NCI-H748 (cell line): ENCODE results near the gene ESCO1.
"Not testable (repeated sequence)": the region's sequence is repeated elsewhere in the genome, so short reads cannot be mapped to it uniquely, and the experiment has no call there.

Experiments
- DNase-seq: peaks from one replicate; lab custom pipeline; 2025; ENCODE audit not compliant: unreplicated experiment; lab: John Stamatoyannopoulos, UW

Gene ESCO1, protein sequence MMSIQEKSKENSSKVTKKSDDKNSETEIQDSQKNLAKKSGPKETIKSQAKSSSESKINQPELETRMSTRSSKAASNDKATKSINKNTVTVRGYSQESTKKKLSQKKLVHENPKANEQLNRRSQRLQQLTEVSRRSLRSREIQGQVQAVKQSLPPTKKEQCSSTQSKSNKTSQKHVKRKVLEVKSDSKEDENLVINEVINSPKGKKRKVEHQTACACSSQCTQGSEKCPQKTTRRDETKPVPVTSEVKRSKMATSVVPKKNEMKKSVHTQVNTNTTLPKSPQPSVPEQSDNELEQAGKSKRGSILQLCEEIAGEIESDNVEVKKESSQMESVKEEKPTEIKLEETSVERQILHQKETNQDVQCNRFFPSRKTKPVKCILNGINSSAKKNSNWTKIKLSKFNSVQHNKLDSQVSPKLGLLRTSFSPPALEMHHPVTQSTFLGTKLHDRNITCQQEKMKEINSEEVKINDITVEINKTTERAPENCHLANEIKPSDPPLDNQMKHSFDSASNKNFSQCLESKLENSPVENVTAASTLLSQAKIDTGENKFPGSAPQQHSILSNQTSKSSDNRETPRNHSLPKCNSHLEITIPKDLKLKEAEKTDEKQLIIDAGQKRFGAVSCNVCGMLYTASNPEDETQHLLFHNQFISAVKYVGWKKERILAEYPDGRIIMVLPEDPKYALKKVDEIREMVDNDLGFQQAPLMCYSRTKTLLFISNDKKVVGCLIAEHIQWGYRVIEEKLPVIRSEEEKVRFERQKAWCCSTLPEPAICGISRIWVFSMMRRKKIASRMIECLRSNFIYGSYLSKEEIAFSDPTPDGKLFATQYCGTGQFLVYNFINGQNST

DNA sequence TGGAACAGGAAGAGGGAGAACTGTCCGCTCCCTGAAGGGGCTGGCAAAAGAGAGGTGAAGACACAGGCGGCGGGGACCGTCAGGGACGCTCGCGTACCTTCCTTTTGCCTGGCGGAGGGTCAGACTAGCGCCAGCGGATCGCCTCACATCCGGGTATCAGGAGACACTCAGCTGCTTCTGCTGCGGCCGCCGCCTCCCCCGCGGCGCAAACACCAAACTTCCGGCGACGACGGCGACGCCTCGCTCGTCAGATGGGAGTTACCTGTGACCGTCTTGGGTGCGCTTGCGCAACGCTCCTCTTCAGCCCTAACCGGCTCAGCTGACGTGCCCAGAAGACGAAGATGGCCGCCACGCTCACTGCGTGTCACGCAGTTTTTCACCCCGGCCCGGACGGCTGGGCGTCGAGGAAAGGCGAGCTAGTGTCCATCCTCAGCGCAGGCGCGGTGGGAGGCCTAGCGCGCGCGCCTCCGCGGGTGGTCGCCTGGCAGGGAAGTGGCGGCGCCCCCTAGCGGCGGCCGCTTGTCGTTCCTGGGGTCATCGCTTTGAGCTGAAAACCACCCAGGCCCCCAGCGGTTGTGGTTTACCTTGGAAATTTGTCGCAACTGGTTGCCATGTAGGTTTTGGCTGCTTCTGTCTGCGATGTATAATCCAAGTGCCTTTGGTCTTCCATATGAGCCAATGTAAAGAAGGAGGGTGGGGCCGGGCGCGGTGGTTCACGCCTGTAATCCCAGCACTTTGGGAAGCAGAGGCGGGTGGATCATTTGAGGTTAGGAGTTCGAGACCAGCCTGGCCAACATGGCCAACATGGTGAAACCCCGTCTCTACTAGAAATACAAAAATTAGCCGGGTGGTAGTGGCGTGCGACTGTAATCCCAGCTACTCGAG is at the start of gene ESCO1:
ESCO1 (minus strand) TSS at position 179 of the 885 bp plus-strand sequence. CDS start 25,861 bp downstream, outside the sequence.
- DNase-seq = peak; percentile 99

DNA sequence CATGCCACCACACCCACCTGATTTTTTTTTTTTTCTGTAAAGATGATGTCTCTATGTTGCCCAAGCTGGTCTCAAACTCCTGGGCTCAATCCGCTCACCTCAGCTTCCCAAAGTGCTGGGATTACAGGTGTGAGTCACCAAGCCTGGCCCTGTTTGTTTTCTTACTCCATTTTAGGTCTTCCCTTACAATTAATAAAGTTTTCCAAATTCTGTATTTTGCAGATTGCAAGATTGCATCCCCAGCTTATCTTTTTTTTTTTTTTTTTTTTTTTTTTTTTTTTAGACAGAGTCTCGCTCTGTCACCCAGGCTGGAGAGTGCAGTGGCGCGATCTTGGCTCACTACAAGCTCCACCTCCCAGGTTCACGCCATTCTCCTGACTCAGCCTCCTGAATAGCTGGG is 39.9 kb upstream of the ESCO1 start:
- DNase-seq = not testable (repeated sequence)

DNA sequence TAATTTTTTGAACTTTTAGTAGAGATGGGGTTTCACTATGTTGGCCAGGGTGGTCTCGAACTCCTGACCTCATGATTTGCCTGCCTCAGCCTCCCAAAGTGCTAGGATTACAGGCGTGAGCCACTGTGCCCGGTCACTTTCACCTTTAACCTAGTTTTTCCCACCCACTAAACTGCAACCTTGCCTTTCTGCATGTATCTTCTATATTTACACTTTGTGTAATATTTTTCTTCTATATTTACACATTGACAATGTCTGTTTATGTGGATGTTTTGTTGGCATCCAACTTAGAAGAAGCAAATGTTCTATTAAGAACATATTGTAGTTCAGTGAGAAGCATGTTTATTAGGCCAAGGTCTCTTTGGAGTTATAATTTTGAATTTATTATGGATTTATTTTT is 38.3 kb upstream of the ESCO1 start:
- no peak for DNase-seq

DNA sequence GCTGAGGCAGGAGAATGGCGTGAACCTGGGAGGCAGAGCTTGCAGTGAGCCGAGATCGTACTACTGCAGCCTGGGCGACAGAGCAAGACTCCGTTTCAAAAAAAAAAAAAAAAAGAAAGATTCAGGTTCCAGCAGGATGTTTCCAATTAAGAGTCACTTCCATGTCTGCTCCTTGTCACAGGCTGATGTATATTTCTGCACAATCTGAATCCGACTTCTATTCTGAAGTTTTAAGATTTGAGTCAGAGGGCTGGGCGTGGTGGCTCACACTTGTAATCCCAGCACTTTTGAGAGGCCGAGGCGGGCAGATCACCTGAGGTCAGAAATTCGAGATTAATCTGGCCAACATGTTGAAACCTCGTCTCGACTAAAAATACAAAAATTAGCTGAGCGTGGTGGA is 36.3 kb upstream of the ESCO1 start:
- no peak for DNase-seq

DNA sequence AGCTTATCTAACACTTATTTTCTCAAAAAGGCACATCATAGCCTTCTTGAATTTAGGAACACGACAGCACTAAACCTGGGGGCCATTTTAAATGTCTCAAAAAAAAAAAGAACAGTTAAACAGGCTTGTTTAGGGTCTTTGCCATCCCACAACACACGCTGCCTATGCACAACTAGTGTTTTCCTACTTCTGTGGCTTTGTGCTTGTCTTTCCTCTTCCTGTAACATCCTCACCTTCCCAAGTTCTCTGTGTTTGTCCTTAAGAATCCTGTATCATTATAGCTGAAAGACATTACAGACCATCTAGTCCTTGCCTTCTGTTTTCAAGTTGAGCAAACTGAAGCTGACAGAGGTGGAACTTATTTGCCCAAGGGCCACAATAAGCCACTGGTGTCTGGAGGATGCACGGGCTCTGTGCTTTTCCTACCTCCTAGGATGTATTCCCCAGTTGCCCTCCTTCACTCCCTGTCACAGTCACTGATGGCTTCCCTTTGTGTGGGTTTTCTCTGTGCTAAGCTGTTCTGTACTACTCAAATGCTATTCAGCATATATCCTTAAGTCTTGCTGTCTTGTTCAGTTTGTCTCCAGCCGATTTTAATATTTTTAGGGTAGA is 34.2 kb upstream of the ESCO1 start:
- DNase-seq = no peak

DNA sequence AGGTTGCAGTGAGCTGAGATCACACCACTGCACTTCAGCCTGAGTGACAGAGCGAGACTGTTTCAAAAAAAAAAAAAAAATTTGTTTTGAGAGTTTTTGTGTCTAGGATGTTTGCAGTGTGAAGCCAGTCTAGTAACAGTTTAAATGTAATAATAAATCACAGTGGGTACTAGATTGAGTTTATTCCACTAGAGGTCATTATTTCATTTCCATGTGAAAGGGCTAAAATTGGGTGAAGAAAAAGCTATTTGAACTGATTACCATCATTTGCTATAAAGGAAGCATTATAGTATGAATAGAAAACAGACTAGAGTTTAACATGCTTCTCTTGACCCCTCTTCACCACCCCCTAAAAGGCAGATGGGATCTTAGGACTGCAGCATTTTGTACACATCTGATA is 31.9 kb upstream of the ESCO1 start:
- no peak for DNase-seq

DNA sequence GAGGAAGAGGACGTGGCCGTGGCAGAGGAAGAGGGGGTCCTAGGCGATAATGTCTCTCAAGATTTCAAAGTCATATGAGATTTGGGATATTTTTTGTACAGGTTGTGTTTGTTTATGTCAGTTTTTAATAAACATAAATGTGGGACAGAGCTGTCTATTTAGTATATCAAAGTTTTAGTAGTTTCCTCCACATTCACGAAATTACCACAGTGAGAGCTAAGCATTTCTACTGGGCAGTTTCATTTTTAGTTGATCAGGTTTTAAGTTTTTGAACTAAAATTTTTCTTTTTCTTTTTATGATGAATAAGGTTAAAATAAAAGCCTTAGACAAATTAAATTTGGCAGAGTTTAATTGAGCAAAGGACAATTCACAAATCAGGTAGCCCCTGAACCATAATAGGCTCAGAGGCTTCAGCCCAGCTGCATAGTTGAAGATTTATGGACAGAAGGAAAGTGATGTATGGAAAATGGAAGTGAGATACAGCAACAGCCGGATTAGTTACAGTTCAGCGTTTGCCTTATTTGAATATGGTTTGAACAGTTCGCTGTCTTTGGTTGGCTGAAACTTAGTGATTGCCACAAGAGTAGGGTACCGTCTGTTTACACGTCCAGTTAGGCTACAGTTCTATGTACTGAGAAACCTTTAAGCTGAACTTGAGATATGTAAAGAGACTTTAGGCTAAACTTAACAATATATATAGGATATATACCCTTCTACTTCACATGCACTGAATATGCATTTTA is 28.8 kb upstream of the ESCO1 start:
- no peak for DNase-seq

DNA sequence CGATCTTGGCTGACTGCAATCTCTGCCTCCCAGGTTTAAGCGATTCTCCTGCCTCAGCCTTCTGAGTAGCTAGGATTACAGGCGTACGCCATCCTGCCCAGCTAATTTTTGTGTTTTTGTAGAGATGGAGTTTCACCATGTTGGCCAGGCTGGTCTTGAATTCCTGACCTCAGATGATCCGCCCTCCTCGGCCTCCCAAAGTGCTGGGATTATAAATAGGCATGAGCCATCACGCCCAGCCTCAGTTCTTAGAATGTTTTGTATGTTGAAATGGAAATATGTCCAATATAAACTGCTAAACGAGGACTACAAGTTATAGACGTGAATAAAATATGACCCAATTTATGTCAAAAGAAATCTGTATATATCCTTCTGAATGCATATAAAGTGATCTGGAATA is 21.1 kb upstream of the ESCO1 start:
- DNase-seq = not testable (repeated sequence)

DNA sequence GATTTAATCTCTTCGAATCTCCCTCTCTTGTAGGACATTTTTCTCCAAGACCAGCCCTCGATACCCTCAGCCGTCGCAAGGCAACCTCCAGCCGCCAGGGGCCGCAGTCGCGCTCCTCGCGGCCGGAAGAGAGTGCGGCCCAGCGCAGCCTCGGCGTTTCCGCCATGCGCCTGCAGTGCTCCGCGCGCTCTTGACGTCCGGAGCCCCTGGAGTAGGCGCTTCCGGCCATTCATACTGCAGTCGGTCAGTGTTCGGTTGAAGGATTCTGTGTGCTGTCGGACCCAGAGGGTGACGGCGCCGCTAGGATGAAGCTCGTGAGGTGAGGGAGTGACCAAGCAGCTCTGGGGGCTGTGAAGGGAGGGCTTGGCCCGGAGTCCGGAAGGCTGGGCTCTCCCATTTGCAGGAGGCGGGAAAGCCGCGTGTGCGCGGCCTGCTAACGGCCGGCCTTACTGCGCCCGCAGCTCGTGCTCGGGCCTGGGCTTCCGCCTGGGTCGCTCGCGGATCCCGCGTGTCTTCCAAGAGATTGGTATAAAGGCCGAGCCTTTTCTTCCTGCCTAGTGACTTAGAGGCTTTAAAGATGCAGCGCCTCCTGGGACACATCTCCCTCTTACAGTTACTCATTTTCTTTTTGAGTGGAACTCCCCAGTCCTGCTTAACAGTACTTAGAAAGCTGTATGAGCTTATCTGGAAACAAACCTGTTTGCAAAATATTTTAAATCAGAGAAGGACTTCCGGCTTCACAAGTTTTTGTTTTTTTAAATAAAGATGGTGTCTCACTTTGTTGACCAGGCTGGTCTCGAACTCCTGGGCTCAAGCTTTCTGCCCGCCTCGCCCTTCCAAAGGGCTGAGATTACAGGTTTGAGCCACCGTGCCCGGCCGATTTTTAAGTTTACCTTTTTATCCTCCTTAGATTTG is 11.9 kb upstream of the ESCO1 start, which contains the start of gene SNRPD1:
SNRPD1 (plus strand) TSS at position 190 of the 915 bp plus-strand sequence; CDS start at position 306, 116 bp downstream.
- peak; percentile 96 for DNase-seq

DNA sequence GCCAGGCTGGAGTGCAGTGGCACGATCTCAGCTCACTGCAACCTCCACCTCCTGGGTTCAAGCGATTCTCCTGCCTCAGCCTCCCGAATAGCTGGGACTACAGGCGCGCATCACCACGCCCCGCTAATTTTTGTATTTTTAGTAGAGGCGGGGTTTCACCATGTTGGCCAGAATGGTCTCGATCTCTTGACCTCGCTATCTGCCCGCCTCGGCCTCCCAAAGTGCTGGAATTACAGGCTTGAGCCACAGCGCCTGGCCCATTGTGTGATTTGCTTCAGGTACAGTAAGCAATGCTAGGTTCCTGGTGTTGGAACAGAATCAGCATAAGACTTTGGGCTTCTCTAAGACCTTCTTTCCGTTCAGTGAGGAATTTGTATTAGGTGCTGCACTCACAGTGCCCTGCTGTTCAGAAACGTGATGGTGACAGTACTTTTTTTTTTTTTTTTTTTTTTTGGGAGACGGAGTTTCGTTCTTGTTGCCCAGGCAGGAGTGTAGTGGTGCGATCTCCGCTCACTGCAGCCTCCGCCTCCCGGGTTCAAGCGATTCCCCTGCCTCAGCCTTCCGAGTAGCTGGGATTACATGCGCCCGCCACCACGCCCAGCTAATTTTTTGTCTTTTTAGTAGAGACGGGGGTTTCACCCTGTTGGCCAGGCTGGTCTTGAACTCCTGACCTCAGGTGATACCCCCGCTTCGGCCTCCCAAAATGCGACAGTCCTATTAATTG is 11.1 kb upstream of the ESCO1 start:
- DNase-seq = peak; percentile 18

DNA sequence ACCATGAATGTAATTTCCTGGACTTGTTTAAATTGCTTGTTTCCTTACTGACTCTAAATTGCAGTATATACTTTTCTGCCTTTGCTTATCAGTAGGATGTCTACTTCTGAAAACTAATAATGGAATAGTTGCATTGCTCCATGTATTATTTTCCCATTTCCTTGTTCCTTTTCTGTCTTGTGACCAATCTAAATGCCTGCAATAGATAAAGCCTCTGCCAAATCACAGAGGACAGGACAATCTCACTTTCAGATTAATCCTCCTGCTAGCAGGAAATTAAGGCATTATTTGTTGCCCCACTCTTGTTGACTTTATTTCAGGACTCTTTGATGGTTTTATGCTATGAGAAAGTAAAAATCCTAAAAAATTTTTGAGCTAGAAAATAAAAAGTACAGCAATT is 4.7 kb upstream of the ESCO1 start:
- no peak for DNase-seq

DNA sequence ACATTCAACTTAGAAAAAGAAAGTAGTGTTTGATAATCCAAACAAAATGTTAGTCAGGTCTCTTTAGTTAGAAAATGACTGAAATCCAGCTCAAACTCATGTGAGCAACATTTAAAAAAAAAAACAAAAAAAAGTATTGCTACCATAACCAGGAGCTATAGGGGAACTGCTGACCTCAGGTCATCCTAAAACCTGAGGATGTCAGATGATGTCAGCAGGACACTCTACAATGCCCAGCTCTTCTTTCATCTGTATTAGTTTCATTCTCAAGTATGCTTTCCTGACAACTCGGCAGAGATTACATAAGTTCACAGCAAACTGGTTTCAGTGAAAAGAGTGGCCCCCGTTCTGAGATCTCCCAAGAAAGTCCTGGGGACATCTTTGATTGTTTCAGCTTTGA is 4.2 kb upstream of the ESCO1 start:
- DNase-seq = no peak

DNA sequence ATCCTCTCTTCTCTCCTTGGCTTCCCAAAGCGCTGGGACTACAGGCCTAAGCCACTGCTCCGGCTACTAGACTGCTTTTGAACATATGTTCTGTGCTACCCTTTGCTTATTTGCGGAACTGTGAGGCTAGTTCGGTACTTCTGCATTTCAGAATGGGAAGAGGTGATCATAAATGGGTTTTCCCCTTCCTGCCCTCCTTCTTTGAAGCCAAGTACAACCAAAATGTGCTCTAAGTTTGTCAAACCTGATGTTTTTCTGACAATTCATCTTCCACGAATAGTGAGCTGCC is 1.7 kb upstream of the ESCO1 start:
- no peak for DNase-seq

DNA sequence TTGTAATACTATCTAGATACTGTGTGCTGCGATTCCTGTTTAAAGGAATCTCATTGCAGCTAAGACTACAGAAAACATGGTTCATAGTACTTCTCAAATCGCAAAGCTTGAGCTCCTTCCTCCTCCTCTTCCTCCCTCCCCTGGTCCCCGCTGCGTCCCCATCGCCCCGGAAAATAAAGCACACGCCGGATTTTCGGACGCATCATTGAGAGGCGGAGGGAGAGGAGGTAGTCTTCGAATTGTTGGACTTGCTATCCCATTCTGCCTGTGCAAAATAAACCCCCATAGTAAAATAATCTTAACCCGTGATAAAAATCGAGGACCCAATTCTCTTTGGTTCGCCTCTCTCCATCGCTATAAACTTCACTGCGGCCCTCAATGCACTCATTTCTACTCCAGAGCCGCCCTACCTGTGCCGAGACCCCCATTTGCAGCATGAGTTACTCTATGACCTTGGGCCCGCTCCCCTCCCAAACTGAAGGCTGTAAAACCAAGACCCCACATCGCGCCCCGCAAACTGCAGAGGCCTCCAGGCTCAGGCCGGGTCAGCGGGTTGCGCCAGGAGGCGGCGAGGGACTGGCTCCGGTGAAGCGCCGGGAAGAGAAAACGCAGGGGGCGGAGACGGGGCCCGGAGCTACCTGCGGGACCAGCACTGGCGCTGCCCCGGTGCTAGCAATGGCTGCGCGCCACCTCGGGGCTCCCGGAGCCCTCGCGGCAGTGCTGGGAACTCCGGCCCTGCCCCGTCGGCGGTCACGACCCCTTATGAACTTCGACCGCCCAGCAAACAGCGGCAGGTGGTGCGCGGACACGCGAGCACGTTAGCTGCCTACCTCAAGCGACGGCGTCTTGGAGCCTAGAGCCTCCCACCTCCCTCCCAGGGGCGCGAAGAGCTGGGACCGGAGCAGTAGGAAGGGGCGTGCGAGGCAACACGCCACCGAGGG is 649 bp downstream of the ESCO1 start:
- peak; percentile 85 for DNase-seq

DNA sequence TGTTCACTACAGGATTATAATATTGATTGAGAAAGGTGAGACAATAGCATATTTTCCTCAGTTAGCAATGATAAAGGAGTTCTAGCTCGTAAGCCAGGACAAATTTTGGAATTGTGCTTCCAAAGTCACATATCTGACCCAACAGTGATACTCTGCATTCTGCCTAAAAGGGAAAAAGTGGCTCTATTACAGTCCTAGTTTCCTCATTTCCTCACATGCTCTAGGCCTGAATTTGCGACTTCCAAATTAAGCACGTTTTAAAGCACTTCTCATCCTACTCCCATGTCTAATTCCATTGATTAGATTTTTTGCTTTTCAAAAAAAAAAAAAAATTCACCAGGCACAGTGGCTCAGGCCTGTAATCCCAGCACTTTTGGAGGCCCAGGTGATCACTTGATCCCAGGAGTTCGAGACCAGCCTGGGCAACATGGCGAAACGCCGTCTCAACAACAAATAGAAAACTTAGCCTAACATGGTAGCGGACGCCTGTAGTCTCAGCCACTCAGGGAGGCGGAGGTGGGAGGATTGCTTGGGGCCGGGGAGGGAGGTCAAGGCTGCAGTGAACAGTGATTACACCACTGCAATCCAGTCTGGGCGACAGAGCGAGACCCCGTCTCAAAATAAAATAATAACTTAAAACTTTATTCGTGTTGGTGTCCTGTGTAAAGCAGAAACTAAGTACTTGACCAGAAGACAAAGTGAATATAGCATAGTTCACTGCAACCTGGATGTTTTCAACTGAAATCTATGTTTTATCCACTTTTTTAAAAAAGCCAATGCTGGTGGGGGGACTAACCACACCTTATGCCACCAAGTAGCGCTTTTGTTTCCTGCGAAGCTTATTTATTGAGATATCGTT is 1.5 kb downstream of the ESCO1 start:
- DNase-seq = peak; percentile 12

DNA sequence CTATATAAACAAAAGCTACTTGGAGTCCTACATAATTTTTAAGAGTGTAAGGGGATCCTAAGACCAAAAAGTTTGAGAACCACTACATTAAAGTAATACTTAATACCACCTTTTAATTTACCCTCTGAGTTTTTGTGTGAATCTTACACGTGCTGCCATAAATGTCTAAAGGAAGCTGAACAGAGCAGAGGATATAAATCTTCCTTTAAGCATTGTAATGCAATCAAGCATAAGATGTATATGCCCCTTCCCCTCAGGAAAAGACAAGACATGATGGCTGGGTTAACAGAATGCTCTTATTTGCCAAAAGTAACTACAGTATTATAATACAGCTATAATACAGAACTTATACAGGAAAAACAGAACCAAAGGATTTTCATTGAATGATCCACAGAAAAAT is 2.9 kb downstream of the ESCO1 start:
- no peak for DNase-seq
